GM23338 (cell line): ENCODE measurements around the gene ATP9B. TPM values are rescaled to one million over a fixed set of nuclear protein-coding genes. Genes with fewer than 3 reads are reported as not detected.

Source experiments
- ATAC-seq: fragments of 200-7000 bp; cut with Tn5 transposase; 3 replicates; pipeline ENCODE4 v1.9.1; 2020
- DNase-seq: peaks from one replicate; pipeline ENCODE4 v3.0.0-alpha.2; 2015; ENCODE audit warnings: low spot score
- H2AFZ ChIP-seq: fragments of 200-600 bp; sonication (generic); 2 replicates; pipeline ENCODE4 v1.8.0; 2016; ENCODE audit warnings: antibody characterized with exemption, mild to moderate bottlenecking, moderate library complexity
- H3F3A ChIP-seq: fragments of 200-600 bp; sonication (generic); replicated peaks from 2 replicates; pipeline ENCODE4 v1.8.0; 2017; ENCODE audit warnings: antibody characterized with exemption, mixed run types, low read depth
- H3K27ac ChIP-seq: fragments of 200-600 bp; sonication (generic); 2 replicates; pipeline ENCODE4 v1.6.1; 2016; ENCODE audit warnings: low read depth
- H3K27me3 ChIP-seq: fragments of 200-600 bp; sonication (generic); 2 replicates; pipeline ENCODE4 v1.8.0; 2016; ENCODE audit warnings: mild to moderate bottlenecking, mixed run types, moderate library complexity; ENCODE audit not compliant: insufficient read depth
- H3K36me3 ChIP-seq: fragments of 200-600 bp; sonication (generic); 2 replicates; pipeline ENCODE4 v1.8.0; 2016; ENCODE audit warnings: mild to moderate bottlenecking; ENCODE audit not compliant: insufficient read depth
- H3K4me1 ChIP-seq: fragments of 200-600 bp; sonication (generic); 2 replicates; pipeline ENCODE4 v1.8.0; 2016; ENCODE audit warnings: mild to moderate bottlenecking, moderate library complexity; ENCODE audit not compliant: insufficient read depth
- H3K4me2 ChIP-seq: fragments of 200-600 bp; sonication (generic); 2 replicates; pipeline ENCODE4 v1.7.1; 2017; ENCODE audit warnings: mixed run types
- H3K4me3 ChIP-seq: fragments of 200-600 bp; sonication (generic); 2 replicates; pipeline ENCODE4 v1.6.1; 2016; ENCODE audit warnings: mixed run types
- H3K79me2 ChIP-seq: fragments of 200-600 bp; sonication (generic); replicated peaks from 2 replicates; pipeline ENCODE4 v1.8.0; 2017; ENCODE audit warnings: mild to moderate bottlenecking; ENCODE audit not compliant: insufficient read depth
- H3K9me2 ChIP-seq: fragments of 200-600 bp; sonication (generic); 2 replicates; pipeline ENCODE4 v1.8.0; 2017; ENCODE audit not compliant: insufficient read depth
- H4K20me1 ChIP-seq: fragments of 200-600 bp; sonication (generic); replicated peaks from 2 replicates; pipeline ENCODE4 v1.8.0; 2017; ENCODE audit warnings: mild to moderate bottlenecking; ENCODE audit not compliant: insufficient read depth
- H3K27ac Mint-ChIP-seq: 2 replicates; pipeline ENCODE4 v1.8.0; 2020; ENCODE audit warnings: inconsistent platforms, mild to moderate bottlenecking, moderate library complexity, mixed read lengths
- H3K27me3 Mint-ChIP-seq: 3 replicates; pipeline ENCODE4 v1.8.0; 2022; ENCODE audit warnings: low read depth, mild to moderate bottlenecking, moderate library complexity, mixed read lengths, inconsistent platforms; ENCODE audit not compliant: insufficient read depth, poor library complexity
- H3K36me3 Mint-ChIP-seq: 3 replicates; pipeline ENCODE4 v1.8.0; 2021; ENCODE audit warnings: low read depth, mild to moderate bottlenecking, inconsistent platforms, moderate library complexity, mixed read lengths
- H3K4me1 Mint-ChIP-seq: 3 replicates; pipeline ENCODE4 v1.8.0; 2020; ENCODE audit warnings: mild to moderate bottlenecking, inconsistent platforms, mixed read lengths
- H3K4me3 Mint-ChIP-seq: 3 replicates; pipeline ENCODE4 v1.8.0; 2021; ENCODE audit warnings: moderate library complexity, mild to moderate bottlenecking, inconsistent platforms, mixed read lengths
- H3K9me3 Mint-ChIP-seq: 3 replicates; pipeline ENCODE4 v1.8.0; 2020; ENCODE audit warnings: moderate library complexity, mild to moderate bottlenecking, inconsistent platforms, mixed read lengths
- EZH2 ChIP-seq: fragments of 200-600 bp; sonication (generic); IDR thresholded peaks from one replicate; pipeline ENCODE4 v1.8.0; 2017; ENCODE audit warnings: antibody characterized with exemption, mild to moderate bottlenecking, low read depth; ENCODE audit not compliant: unreplicated experiment
- EZH2phosphoT487 ChIP-seq: fragments of 200-600 bp; sonication (generic); IDR thresholded peaks from one replicate; pipeline ENCODE4 v1.8.1; 2018; ENCODE audit warnings: antibody characterized with exemption; ENCODE audit not compliant: unreplicated experiment
- NANOG ChIP-seq: IDR thresholded peaks from 2 replicates; pipeline ENCODE4 v1.6.1; 2016; ENCODE audit warnings: antibody characterized with exemption, borderline replicate concordance
- ZNF114 ChIP-seq: fragments of 250-450 bp; sonication (Bioruptor Pico); IDR thresholded peaks from 2 replicates; pipeline ENCODE4 v1.5.0; 2020; ENCODE audit warnings: mild to moderate bottlenecking, moderate library complexity
- ZNF331 ChIP-seq: fragments of 250-450 bp; sonication (Bioruptor Pico); IDR thresholded peaks from 2 replicates; pipeline ENCODE4 v1.5.0; 2020; ENCODE audit warnings: low read depth, mild to moderate bottlenecking, moderate library complexity
- polyA plus RNA-seq: library from polyadenylated mRNA; unstranded; fragments of >200 nt; fragmentation: Nextera tagmentation; extraction: Ambion mirVana; gene quantifications from 2 replicates; pipeline ENCODE4 v1.2.1, GENCODE V29; 2016
- total RNA-seq: library from RNA; depleted of rRNA; stranded (reverse); fragments of >200 nt; shearing (Covaris generic); gene quantifications from 2 replicates; pipeline ENCODE4 v1.2.3, GENCODE V29; 2014
- TF ChIP-seq, protein P1 (sequence below): IDR thresholded peaks from one replicate; pipeline ENCODE4 v1.6.1; 2018; ENCODE audit warnings: antibody characterized with exemption; ENCODE audit not compliant: unreplicated experiment
- TF ChIP-seq, protein P2 (sequence below): fragments of 250-450 bp; sonication (Bioruptor Pico); IDR thresholded peaks from 2 replicates; pipeline ENCODE4 v1.5.0; 2020; ENCODE audit warnings: mild to moderate bottlenecking, moderate library complexity
- TF ChIP-seq, protein P3 (sequence below): IDR thresholded peaks from 2 replicates; pipeline ENCODE4 v1.6.1; 2016; ENCODE audit warnings: antibody characterized with exemption

The ATP9B gene
- total and polyA plus RNA-seq, 2 experiments from 2014 or later, result 14.2 to 25.6 TPM

DNA sequence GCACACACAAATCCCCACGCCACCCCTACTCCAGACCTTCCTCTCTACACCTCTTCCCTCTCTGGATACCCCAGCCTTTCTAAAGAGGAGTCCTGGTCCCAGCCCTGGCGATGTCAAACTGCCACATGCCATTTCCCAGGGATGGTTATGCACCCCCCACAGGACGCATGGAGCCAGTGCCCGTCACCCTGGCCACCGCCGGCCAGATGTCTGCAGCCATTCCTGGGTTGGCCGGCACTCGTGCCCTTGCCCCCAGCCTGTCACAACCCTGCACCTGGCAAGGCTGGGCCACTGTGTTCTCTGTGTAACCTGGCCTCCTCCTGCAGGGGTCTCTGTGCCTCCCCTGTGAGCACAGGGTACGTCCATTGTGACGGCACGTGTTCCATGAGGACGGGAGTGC, 268.4 kb downstream of the ATP9B start (continued):
- TF ChIP-seq, protein P1, sequence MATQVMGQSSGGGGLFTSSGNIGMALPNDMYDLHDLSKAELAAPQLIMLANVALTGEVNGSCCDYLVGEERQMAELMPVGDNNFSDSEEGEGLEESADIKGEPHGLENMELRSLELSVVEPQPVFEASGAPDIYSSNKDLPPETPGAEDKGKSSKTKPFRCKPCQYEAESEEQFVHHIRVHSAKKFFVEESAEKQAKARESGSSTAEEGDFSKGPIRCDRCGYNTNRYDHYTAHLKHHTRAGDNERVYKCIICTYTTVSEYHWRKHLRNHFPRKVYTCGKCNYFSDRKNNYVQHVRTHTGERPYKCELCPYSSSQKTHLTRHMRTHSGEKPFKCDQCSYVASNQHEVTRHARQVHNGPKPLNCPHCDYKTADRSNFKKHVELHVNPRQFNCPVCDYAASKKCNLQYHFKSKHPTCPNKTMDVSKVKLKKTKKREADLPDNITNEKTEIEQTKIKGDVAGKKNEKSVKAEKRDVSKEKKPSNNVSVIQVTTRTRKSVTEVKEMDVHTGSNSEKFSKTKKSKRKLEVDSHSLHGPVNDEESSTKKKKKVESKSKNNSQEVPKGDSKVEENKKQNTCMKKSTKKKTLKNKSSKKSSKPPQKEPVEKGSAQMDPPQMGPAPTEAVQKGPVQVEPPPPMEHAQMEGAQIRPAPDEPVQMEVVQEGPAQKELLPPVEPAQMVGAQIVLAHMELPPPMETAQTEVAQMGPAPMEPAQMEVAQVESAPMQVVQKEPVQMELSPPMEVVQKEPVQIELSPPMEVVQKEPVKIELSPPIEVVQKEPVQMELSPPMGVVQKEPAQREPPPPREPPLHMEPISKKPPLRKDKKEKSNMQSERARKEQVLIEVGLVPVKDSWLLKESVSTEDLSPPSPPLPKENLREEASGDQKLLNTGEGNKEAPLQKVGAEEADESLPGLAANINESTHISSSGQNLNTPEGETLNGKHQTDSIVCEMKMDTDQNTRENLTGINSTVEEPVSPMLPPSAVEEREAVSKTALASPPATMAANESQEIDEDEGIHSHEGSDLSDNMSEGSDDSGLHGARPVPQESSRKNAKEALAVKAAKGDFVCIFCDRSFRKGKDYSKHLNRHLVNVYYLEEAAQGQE, result no peak
- TF ChIP-seq ZNF331 (CRISPR knock-in tag), result no peak

DNA sequence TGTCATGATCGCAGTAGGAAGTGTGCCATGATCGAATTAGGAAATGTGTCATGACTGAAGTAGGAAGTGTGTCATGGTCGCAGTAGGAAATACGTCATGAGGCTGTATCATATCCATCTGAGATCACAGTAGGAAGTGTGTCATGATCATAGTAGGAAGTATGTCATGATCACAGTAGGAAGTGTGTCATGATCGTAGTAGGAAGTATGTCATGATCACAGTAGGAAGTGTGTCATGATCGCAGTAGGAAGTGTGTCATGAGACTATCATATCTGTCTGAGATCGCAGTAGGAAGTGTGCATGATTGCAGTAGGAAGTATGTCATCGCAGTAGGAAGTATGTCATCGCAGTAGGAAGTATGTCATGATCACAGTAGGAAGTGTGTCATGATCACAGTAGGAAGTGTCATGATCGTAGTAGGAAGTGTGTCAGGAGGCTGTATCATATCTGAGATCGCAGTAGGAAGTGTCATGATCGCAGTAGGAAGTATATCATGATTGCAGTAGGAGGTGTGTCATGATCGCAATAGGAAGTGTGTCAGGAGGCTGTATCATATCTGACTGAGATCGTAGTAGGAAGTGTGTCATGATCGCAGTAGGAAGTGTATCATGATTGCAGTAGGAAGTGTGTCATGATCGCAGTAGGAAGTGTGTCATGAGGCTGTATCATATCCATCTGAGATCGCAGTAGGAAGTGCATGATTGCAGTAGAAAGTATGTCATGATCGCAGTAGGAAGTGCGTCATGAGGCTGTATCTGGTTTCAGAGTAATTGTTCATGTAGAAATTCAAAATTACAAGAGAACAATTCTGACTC, 270.1 kb downstream of the ATP9B start:
- H3K27ac ChIP-seq, result no peak overlapping the region
- no peaks in the 10 kb centered on the region for H3K9me3 Mint-ChIP-seq
- DNase-seq, result no peak
- H3F3A ChIP-seq, result no peaks in the 10 kb centered on the region
- H3K27ac Mint-ChIP-seq, result no peak overlapping the region
- H3K27me3 ChIP-seq, result no peaks in the 10 kb centered on the region
- H3K4me1 ChIP-seq, result no peaks in the 10 kb centered on the region
- H3K4me1 Mint-ChIP-seq, result no peaks in the 10 kb centered on the region; the same call in 2 of the 3 replicates
- no peaks in the 10 kb centered on the region for H3K9me2 ChIP-seq
- no peaks in the 10 kb centered on the region for H3K36me3 ChIP-seq
- H3K4me3 ChIP-seq, result no peak overlapping the region
- no peak overlapping the region for H3K4me3 Mint-ChIP-seq
- ATAC-seq, result no peak
- H3K27me3 Mint-ChIP-seq, result peaks cover 7% of the 10 kb centered on the region
- peaks cover 7% of the 10 kb centered on the region for H3K36me3 Mint-ChIP-seq
- H3K79me2 ChIP-seq, result no peaks in the 10 kb centered on the region
- no peaks in the 10 kb centered on the region for H4K20me1 ChIP-seq
- H2AFZ ChIP-seq, result no peak overlapping the region
- no peak overlapping the region for H3K4me2 ChIP-seq
- TF ChIP-seq ZNF331 (CRISPR knock-in tag), result no peak
- TF ChIP-seq, protein P1, result no peak
- no peak for TF ChIP-seq ZNF114 (CRISPR knock-in tag)
- no peak for TF ChIP-seq NANOG
- TF ChIP-seq, protein P2, sequence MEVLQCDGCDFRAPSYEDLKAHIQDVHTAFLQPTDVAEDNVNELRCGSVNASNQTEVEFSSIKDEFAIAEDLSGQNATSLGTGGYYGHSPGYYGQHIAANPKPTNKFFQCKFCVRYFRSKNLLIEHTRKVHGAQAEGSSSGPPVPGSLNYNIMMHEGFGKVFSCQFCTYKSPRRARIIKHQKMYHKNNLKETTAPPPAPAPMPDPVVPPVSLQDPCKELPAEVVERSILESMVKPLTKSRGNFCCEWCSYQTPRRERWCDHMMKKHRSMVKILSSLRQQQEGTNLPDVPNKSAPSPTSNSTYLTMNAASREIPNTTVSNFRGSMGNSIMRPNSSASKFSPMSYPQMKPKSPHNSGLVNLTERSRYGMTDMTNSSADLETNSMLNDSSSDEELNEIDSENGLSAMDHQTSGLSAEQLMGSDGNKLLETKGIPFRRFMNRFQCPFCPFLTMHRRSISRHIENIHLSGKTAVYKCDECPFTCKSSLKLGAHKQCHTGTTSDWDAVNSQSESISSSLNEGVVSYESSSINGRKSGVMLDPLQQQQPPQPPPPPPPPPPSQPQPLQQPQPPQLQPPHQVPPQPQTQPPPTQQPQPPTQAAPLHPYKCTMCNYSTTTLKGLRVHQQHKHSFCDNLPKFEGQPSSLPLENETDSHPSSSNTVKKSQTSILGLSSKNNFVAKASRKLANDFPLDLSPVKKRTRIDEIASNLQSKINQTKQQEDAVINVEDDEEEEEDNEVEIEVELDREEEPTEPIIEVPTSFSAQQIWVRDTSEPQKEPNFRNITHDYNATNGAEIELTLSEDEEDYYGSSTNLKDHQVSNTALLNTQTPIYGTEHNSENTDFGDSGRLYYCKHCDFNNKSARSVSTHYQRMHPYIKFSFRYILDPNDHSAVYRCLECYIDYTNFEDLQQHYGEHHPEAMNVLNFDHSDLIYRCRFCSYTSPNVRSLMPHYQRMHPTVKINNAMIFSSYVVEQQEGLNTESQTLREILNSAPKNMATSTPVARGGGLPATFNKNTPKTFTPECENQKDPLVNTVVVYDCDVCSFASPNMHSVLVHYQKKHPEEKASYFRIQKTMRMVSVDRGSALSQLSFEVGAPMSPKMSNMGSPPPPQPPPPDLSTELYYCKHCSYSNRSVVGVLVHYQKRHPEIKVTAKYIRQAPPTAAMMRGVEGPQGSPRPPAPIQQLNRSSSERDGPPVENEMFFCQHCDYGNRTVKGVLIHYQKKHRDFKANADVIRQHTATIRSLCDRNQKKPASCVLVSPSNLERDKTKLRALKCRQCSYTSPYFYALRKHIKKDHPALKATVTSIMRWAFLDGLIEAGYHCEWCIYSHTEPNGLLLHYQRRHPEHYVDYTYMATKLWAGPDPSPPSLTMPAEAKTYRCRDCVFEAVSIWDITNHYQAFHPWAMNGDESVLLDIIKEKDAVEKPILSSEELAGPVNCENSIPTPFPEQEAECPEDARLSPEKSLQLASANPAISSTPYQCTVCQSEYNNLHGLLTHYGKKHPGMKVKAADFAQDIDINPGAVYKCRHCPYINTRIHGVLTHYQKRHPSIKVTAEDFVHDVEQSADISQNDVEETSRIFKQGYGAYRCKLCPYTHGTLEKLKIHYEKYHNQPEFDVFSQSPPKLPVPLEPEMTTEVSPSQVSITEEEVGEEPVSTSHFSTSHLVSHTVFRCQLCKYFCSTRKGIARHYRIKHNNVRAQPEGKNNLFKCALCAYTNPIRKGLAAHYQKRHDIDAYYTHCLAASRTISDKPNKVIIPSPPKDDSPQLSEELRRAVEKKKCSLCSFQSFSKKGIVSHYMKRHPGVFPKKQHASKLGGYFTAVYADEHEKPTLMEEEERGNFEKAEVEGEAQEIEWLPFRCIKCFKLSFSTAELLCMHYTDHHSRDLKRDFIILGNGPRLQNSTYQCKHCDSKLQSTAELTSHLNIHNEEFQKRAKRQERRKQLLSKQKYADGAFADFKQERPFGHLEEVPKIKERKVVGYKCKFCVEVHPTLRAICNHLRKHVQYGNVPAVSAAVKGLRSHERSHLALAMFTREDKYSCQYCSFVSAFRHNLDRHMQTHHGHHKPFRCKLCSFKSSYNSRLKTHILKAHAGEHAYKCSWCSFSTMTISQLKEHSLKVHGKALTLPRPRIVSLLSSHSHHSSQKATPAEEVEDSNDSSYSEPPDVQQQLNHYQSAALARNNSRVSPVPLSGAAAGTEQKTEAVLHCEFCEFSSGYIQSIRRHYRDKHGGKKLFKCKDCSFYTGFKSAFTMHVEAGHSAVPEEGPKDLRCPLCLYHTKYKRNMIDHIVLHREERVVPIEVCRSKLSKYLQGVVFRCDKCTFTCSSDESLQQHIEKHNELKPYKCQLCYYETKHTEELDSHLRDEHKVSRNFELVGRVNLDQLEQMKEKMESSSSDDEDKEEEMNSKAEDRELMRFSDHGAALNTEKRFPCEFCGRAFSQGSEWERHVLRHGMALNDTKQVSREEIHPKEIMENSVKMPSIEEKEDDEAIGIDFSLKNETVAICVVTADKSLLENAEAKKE, result no peak
- TF ChIP-seq EZH2, result no peak
- no peak for TF ChIP-seq EZH2phosphoT487
- TF ChIP-seq, protein P3, sequence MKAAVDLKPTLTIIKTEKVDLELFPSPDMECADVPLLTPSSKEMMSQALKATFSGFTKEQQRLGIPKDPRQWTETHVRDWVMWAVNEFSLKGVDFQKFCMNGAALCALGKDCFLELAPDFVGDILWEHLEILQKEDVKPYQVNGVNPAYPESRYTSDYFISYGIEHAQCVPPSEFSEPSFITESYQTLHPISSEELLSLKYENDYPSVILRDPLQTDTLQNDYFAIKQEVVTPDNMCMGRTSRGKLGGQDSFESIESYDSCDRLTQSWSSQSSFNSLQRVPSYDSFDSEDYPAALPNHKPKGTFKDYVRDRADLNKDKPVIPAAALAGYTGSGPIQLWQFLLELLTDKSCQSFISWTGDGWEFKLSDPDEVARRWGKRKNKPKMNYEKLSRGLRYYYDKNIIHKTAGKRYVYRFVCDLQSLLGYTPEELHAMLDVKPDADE, result no peak
